T-cell (primary cell): Measurements from ENCODE around the gene TMEFF1. TPM values are rescaled to one million over a fixed set of nuclear protein-coding genes. Genes with fewer than 3 reads are reported as not detected.
"Not testable (repeated sequence)": the region's sequence is repeated elsewhere in the genome, so short reads cannot be mapped to it uniquely, and the experiment has no call there.

Experiments
- ATAC-seq, 4 experiments: fragments of 200-7000 bp in 3 of 4; fragments of 150-1000 bp in 1 of 4; cut with Tn5 transposase; replicated peaks in 1 of 4; 1 replicate in 3 of 4; 2 replicates in 1 of 4; pipeline ENCODE4 v1.10.0; 2021; ENCODE audit warnings: moderate library complexity in 3 of 4, mild to moderate bottlenecking in 2 of 4, moderate number of reproducible peaks in 1 of 4
- CTCF ChIA-PET, 2 donors: fragments of 300-600 bp; sonication (Branson Sonifier 250); formaldehyde crosslinking; loops; one replicate each; lab custom pipeline; 2022; ENCODE audit warnings: antibody characterized with exemption in 2 of 2; lab: Charles Lee
- POLR2A ChIA-PET, 2 donors: fragments of 300-600 bp; sonication (Branson Sonifier 250); formaldehyde crosslinking; loops; one replicate each; lab custom pipeline; 2022; ENCODE audit warnings: antibody characterized with exemption in 2 of 2; lab: Charles Lee
- DNase-seq, 35 experiments: peaks; one replicate each; pipeline versions ENCODE4 v3.0.0 to v3.0.0-alpha.2; 2013 to 2023
- H3K27ac ChIP-seq: one replicate; pipeline ENCODE4 v1.5.1; 2013; ENCODE audit warnings: low read length
- H3K27me3 ChIP-seq, 2 experiments: replicated peaks in 1 of 2; 1 replicate in 1 of 2; 2 replicates in 1 of 2; pipeline versions ENCODE4 v1.6.1 to v1.7.0; 2013; ENCODE audit warnings: low read length in 1 of 2, mixed read lengths in 1 of 2; ENCODE audit not compliant: control insufficient read depth in 2 of 2, insufficient read depth in 2 of 2; ENCODE audit errors: extremely low read depth in 1 of 2
- H3K36me3 ChIP-seq, 2 donors: 1 replicate in 1 of 2; 2 replicates in 1 of 2; pipeline versions ENCODE4 v1.6.1 to v1.7.0; 2013; ENCODE audit warnings: low read length in 1 of 2; ENCODE audit not compliant: control insufficient read depth in 2 of 2, insufficient read depth in 1 of 2; ENCODE audit errors: extremely low read depth in 1 of 2
- H3K4me1 ChIP-seq, 2 experiments: 1 replicate in 1 of 2; 2 replicates in 1 of 2; pipeline versions ENCODE4 v1.6.1 to v1.7.0; 2013; ENCODE audit warnings: low read length in 2 of 2, mixed read lengths in 1 of 2; ENCODE audit not compliant: insufficient read depth in 2 of 2, control insufficient read depth in 1 of 2; ENCODE audit errors: extremely low read depth in 1 of 2
- H3K4me3 ChIP-seq, 2 donors: 1 replicate in 1 of 2; 2 replicates in 1 of 2; pipeline versions ENCODE4 v1.5.1 to v1.7.0; 2013; ENCODE audit warnings: mild to moderate bottlenecking in 2 of 2, low read length in 1 of 2, moderate library complexity in 1 of 2; ENCODE audit not compliant: control insufficient read depth in 1 of 2; ENCODE audit errors: extremely low read depth in 1 of 2
- H3K9me3 ChIP-seq: 2 replicates; pipeline ENCODE4 v1.7.0; 2013
- H3K27ac Mint-ChIP-seq, 2 donors: one replicate each; pipeline ENCODE4 v1.8.0; 2020 to 2021; ENCODE audit warnings: mild to moderate bottlenecking in 2 of 2, mixed read lengths in 2 of 2
- H3K27me3 Mint-ChIP-seq, 2 donors: one replicate each; pipeline ENCODE4 v1.8.0; 2021 to 2022; ENCODE audit warnings: mixed read lengths in 2 of 2
- H3K36me3 Mint-ChIP-seq: one replicate; pipeline ENCODE4 v1.8.0; 2021; ENCODE audit warnings: mixed read lengths
- H3K4me1 Mint-ChIP-seq, 3 donors: one replicate each; pipeline ENCODE4 v1.8.0; 2020 to 2022; ENCODE audit warnings: mixed read lengths in 3 of 3, mild to moderate bottlenecking in 1 of 3
- H3K4me3 Mint-ChIP-seq, 3 donors: one replicate each; pipeline ENCODE4 v1.8.0; 2020 to 2022; ENCODE audit warnings: mild to moderate bottlenecking in 3 of 3, mixed read lengths in 3 of 3, moderate library complexity in 3 of 3
- H3K9me3 Mint-ChIP-seq, 3 donors: one replicate each; pipeline ENCODE4 v1.8.0; 2020 to 2022; ENCODE audit warnings: mixed read lengths in 3 of 3
- WGBS: methylation state at CpG from one replicate; pipeline ENCODE4 v1.1.5; 2013; ENCODE audit warnings: missing lambda C conversion rate; ENCODE audit not compliant: insufficient coverage; 5-methylcytosine and 5-hydroxymethylcytosine counted together
- total RNA-seq, 35 experiments: library from RNA in 6 of 35; stranded (reverse) in 6 of 35; fragments of 120-200 nt in 1 of 35; gene quantifications; one replicate each; pipeline versions ENCODE4 v1.2.1 to v1.2.4 and lab custom pipeline; 2013 to 2026

Gene TMEFF1
- total RNA-seq, 5 donors from 2014 or later (not counting 1 experiment from before 2014, with no cell fraction given): 0.22 to 0.26 TPM; not detected in 3

DNA sequence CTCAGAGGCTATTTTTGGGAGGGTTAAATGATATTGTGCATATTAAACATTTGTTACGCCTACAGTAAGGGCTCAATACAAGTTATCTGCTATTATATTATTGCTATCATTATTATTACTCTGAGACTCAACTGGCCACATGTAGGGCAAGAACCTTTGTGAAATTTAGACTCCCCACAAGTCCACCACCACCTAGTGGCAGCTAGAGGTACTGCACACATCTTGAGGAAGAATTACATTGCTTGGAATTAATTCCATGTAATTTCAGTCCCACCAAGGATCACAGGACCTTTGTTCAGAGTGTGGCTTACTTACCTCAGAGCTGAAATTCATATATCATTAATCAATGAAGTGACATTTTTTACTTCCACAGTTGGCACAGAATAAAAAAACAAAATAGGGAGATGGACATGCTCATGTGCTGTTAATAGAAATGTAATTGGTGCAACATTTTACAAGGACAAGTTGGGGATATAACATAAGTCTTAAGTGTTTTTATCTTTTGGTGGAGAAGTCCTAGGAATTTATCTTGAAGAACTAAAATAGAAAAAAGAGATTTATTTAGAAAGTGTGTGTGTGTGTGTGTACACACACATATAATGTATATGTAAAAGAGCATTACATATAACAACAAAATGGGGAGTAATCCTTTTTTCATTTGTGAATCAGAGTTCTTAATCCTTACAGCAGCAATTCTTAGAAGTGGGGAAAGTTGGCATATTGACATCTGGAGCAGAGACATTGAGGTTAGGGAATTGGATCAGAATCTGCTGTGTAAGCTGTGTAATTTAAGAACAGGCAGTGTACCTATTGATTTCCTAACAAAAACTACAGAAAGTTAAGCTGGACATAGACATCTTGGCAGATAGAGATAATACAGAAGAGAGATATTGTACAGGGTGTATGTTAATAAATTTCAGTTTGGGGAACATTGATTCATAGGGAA lies 34.8 kb upstream of the TMEFF1 start:
- Histone ChIP-seq H3K27me3 (no peaks in the 10 kb centered on the region), H3K4me3 (no peak overlapping the region), H3K9me3 (no peaks in the 10 kb centered on the region), H3K36me3 (peaks cover 0 to 10% of the 10 kb centered on the region in 2 donors), H3K27ac (no peak overlapping the region), H3K4me1 (no peaks in the 10 kb centered on the region)
- peaks cover 0 to 3% (median 0%) of the 10 kb centered on the region in 3 donors for H3K9me3 Mint-ChIP-seq
- no peak overlapping the region for H3K4me3 Mint-ChIP-seq
- H3K27me3 Mint-ChIP-seq: no peaks in the 10 kb centered on the region
- no peak overlapping the region for H3K27ac Mint-ChIP-seq
- peak in 34 of 35 experiments; percentile 7 to 81 (median 50) for DNase-seq
- ChIA-PET POLR2A (interaction anchor here in 1 of 2 donors (0.6 kb wide), 1 partner anchor 69 kb away, joined by 6 read pairs; no protein-coding TSS in a partner anchor), CTCF (interaction anchor here (0.6 to 2.0 kb wide), 11 partner anchors 9 to 612 kb away, joined by 3 to 5 read pairs (median 3); partner anchors contain the start of gene TMEFF1 (in 1 of the 2))
- peak in 1 of 4 experiments; percentile 82 for ATAC-seq
- peaks cover 10% of the 10 kb centered on the region for H3K36me3 Mint-ChIP-seq
- WGBS: no CpG with 5 or more reads among the region's 1 CpG
- H3K4me1 Mint-ChIP-seq: peaks cover 2 to 10% (median 3%) of the 10 kb centered on the region in 3 donors

GRCh38 chr9:100440071-100440470 lies 32.9 kb upstream of the TMEFF1 start:
- POLR2A ChIA-PET: interaction anchor here in 1 of 2 donors (0.7 kb wide), 1 partner anchor 424 kb away, joined by 6 read pairs; no protein-coding TSS in a partner anchor
- H3K4me1 Mint-ChIP-seq: peaks cover 2 to 9% (median 4%) of the 10 kb centered on the region in 3 donors
- Histone ChIP-seq H3K4me3 (no peak overlapping the region), H3K4me1 (no peaks in the 10 kb centered on the region), H3K27ac (no peak overlapping the region), H3K36me3 (peaks cover 0 to 15% of the 10 kb centered on the region in 2 donors), H3K9me3 (no peaks in the 10 kb centered on the region), H3K27me3 (no peaks in the 10 kb centered on the region)
- ATAC-seq (no peak), DNase-seq (no peak)
- H3K27me3 Mint-ChIP-seq: no peaks in the 10 kb centered on the region
- WGBS: no CpG with 5 or more reads among the region's 3 CpGs
- H3K9me3 Mint-ChIP-seq: peaks cover 0 to 3% (median 0%) of the 10 kb centered on the region in 3 donors
- CTCF ChIA-PET: interaction anchor here (0.6 to 0.8 kb wide), 3 partner anchors 30 to 1287 kb away, joined by 3 to 5 read pairs (median 5); no protein-coding TSS in a partner anchor
- no peak overlapping the region for H3K27ac Mint-ChIP-seq
- peaks cover 20% of the 10 kb centered on the region for H3K36me3 Mint-ChIP-seq
- no peak overlapping the region for H3K4me3 Mint-ChIP-seq

DNA sequence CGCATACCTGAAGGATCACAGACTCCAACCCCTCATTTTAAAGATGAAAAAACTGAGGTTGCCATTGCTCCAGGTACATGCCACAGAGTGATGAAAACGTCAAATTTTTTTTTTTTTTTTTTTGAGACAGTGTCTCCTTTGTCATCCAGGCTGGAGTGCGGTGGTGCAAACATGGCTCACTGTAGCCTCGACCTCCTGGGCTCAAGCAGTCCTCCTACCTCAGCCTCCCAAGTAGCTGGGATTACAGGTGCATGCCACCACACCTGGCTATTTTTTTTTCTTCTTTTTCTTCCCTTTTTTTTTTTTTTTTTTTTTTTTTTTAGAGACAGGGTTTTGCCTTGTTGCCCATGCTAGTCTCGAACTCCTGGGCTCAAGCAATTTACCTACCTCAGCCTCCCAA lies 32.5 kb upstream of the TMEFF1 start:
- not testable (repeated sequence) for H3K9me3 Mint-ChIP-seq, H3K27me3 ChIP-seq, H3K4me3 ChIP-seq, H3K4me1 Mint-ChIP-seq, H3K4me1 ChIP-seq, H3K27ac ChIP-seq, H3K9me3 ChIP-seq, H3K27me3 Mint-ChIP-seq, DNase-seq, H3K4me3 Mint-ChIP-seq, ATAC-seq, H3K27ac Mint-ChIP-seq
- ChIA-PET POLR2A (interaction anchor here in 1 of 2 donors (0.7 kb wide), 1 partner anchor 424 kb away, joined by 6 read pairs; no protein-coding TSS in a partner anchor), CTCF (interaction anchor here (0.6 to 0.8 kb wide), 5 partner anchors 24 to 1288 kb away, joined by 3 to 8 read pairs (median 5); no protein-coding TSS in a partner anchor)
- peaks cover 19% of the 10 kb centered on the region for H3K36me3 Mint-ChIP-seq
- WGBS: 100% methylated on average over 1 of the region's 5 CpGs
- peaks cover 0 to 17% of the 10 kb centered on the region in 2 donors for H3K36me3 ChIP-seq

DNA sequence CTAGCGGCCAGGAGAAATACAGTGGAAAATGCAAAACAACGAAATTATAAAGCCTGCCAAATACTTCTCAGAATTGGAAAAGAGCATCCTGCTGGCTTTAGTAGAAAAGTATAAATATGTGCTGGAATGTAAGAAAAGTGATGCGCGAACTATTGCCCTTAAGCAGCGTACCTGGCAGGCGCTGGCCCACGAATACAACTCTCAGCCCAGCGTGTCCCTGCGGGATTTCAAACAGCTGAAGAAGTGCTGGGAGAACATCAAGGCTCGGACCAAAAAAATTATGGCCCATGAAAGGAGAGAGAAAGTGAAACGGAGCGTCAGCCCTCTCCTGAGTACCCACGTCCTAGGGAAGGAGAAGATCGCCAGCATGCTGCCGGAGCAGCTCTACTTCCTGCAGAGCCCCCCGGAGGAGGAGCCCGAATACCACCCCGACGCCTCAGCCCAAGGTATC lies 31.0 kb upstream of the TMEFF1 start:
- no peaks in the 10 kb centered on the region for H3K9me3 ChIP-seq
- no peaks in the 10 kb centered on the region for H3K9me3 Mint-ChIP-seq
- H3K4me3 ChIP-seq: no peak overlapping the region
- H3K27me3 Mint-ChIP-seq: no peaks in the 10 kb centered on the region
- no peak overlapping the region for H3K27ac Mint-ChIP-seq
- no peaks in the 10 kb centered on the region for H3K27me3 ChIP-seq
- ChIA-PET POLR2A (no interaction called here), CTCF (interaction anchor here in 1 of 2 donors (0.6 kb wide), 1 partner anchor 1463 kb away, joined by 3 read pairs; no protein-coding TSS in a partner anchor)
- H3K36me3 Mint-ChIP-seq: peaks cover 31% of the 10 kb centered on the region
- no peaks in the 10 kb centered on the region for H3K4me1 ChIP-seq
- H3K36me3 ChIP-seq: peaks cover 0 to 17% of the 10 kb centered on the region in 2 donors
- ATAC-seq (no peak), DNase-seq (no peak)
- H3K4me3 Mint-ChIP-seq: no peak overlapping the region
- WGBS: 95% methylated on average over 10 of the region's 19 CpGs
- H3K27ac ChIP-seq: no peak overlapping the region
- H3K4me1 Mint-ChIP-seq: peaks cover 2 to 9% (median 4%) of the 10 kb centered on the region in 3 donors

GRCh38 chr9:100443781-100444768 lies 28.9 kb upstream of the TMEFF1 start:
- H3K36me3 ChIP-seq: peaks cover 5 to 17% of the 10 kb centered on the region in 2 donors
- no peak for DNase-seq
- no peaks in the 10 kb centered on the region for H3K4me1 ChIP-seq
- ChIA-PET CTCF (interaction anchor here in 1 of 2 donors (0.6 kb wide), 1 partner anchor 393 kb away, joined by 3 read pairs; no protein-coding TSS in a partner anchor), POLR2A (interaction anchor here in 1 of 2 donors (0.5 kb wide), 1 partner anchor 20 kb away, joined by 10 read pairs; no protein-coding TSS in a partner anchor)
- no peaks in the 10 kb centered on the region for H3K27me3 ChIP-seq
- peaks cover 36% of the 10 kb centered on the region for H3K36me3 Mint-ChIP-seq
- H3K4me1 Mint-ChIP-seq: peaks cover 0 to 5% (median 2%) of the 10 kb centered on the region in 3 donors
- WGBS: 86% methylated on average over 3 of the region's 4 CpGs
- no peak overlapping the region for H3K27ac Mint-ChIP-seq
- H3K9me3 ChIP-seq: no peaks in the 10 kb centered on the region
- H3K4me3 ChIP-seq: no peak overlapping the region
- no peak overlapping the region for H3K27ac ChIP-seq
- no peaks in the 10 kb centered on the region for H3K27me3 Mint-ChIP-seq
- no peak for ATAC-seq
- H3K4me3 Mint-ChIP-seq: no peak overlapping the region
- no peaks in the 10 kb centered on the region for H3K9me3 Mint-ChIP-seq
